ENCODE data around the gene HCN2.
A peak's percentile ranks its signal among the peaks of the same experiment; 100 is the strongest.

HCN2 gene

GRCh38 chr19:589693-590395, at the start of gene HCN2:
HCN2 (plus strand) TSS chr19:589881; CDS start chr19:589946, 65 bp downstream.
- DNase-seq = no peak

DNA sequence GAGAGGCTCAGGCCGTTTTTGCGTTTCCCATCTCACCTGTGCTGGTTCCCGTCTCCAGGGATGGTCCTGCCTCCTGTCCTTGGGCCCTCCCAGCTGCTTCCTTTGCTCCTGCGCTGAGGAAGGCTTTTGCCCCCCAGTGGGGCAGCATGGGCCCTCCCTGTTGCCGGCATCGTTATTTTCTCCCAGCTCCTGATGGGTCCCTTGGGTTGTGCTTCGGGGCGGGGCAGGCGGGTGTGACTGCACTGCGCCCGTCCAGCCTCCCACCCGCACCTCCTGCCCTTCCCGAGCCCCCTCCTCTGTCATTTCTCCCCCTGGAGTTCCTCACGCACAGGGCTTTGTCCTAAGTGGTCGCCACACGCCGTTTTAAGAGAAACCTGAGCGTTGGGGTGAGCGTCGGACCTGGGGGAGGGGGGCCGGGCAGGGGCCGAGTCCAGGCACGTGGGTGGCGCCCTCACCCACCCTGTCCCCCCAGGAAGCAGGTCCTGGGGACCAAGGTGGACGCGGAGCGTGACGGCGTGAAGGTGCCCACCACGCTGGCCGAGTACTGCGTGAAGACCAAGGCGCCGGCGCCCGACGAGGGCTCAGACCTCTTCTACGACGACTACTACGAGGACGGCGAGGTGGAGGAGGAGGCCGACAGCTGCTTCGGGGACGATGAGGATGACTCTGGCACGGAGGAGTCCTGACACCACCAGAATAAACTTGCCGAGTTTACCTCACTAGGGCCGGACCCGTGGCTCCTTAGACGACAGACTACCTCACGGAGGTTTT, 48.6 kb upstream of the HCN2 start:
- DNase-seq = no peak

- DNase-seq = no peak
Observed at GRCh38 chr19:541699-542098, 48.0 kb upstream of the HCN2 start.

DNA sequence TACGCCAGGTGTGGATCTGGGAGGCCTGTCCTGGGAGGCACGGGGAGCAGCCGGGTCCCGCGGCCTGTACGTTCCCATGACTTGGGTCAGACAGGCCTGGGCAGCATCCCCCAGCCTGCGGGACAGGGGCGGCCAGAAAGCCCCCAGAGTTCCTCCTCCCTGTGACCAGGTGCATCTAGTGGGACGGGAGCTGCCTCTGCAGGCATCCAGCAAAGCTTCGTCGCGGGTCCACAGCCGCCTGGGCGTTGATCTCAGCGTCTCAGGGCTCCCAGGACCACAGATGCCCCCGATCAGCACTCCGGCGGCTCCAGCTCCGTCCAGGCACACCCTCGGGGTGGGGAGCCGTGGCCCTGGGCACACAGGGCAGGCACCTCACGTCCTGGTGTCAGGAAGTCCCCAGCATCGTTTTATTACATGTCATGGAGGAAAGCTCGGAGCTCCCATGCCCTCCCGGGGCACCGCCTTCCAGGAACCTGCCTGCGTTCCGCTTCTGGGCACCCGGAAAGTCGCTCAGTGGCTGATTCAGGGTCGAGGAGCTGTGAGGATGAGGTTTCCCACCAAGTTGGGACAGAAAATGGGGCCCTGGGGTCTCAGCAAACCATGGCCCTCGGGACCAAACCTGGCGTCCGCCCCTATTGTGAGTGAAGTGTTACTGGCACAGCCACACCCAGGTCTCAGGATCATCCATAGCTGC, 47.4 kb upstream of the HCN2 start:
- no peak for DNase-seq

DNA sequence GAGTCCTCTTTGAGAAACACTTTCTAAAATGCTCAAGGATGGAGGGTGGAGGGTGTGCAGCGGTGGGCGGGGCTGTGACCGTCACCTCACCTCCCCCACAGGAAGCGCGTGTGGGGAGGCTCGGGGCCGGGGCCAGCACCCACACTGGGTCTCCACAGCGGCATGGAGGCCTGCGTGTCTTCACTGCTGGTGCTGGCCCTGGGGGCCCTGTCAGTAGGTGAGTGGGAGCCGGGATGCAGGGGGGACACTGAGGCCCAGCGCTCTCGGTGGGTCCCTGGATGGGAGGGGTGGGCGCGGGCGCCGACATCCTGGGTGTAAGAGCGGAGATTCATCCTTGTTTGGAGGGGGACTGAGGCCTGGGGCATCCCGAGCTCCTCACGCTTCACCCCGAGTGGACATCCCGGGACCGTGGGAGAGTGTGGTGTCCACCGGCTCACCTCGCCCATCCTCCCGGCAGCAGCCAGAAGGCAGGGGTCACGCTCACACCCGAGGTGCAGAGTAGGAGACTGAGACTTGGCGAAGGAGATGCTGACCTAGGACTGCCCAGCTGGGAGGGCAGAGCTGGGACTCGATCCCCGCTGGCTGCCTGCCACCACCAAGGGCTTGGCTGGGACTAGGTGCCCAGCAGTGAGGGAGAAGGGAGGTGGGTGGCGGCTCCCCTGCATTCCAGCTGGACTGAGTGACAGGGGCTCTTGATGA, 45.6 kb upstream of the HCN2 start, which contains the start of gene GZMM:
GZMM (plus strand) TSS at position 144 of the 699 bp plus-strand sequence; CDS start at position 163, 19 bp downstream.
- peak; percentile 69 for DNase-seq

- no peak for DNase-seq
Observed at GRCh38 chr19:547117-547516, 42.6 kb upstream of the HCN2 start.

DNA sequence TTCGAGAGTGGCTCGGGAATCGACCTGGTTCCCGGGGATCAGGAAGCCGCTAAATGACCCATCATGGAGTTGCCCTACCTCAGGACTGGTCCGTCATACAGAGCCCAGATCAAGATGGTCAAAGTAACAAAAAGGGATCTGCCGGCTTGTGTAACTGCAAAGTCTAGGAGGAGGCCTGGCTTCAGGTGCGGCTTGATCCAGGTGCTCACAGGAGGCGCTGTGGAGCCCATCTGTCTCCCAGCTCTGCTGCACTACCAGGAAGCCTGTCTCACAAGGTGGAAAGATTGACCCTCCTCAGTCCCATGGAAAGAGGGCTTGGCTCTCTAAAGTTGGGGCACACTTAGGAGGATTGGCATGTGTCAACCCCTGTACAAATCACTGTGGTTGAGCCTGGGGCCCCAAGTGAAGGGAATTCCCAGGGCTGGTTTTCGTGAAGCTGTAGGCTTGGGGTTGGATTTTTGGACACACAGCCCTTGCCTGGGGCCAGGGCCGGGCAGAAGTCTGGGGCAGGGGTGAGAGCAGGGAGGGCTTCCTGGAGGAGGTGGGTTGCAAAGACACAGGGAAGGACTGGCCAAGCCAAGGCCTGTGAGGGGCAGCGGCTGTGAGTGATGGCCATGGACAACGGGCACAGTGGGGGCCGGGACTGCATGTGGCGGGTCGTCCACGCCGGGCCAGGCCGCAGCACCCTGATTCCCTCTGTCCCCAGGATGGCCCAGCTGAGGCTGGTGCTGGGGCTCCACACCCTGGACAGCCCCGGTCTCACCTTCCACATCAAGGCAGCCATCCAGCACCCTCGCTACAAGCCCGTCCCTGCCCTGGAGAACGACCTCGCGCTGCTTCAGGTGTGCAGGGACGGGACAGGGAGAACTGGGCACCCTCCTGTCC, 41.6 kb upstream of the HCN2 start:
- DNase-seq = no peak

GRCh38 chr19:548886-549830, 40.5 kb upstream of the HCN2 start:
- DNase-seq = no peak

GRCh38 chr19:554817-555216, 34.9 kb upstream of the HCN2 start:
- no peak for DNase-seq

DNA sequence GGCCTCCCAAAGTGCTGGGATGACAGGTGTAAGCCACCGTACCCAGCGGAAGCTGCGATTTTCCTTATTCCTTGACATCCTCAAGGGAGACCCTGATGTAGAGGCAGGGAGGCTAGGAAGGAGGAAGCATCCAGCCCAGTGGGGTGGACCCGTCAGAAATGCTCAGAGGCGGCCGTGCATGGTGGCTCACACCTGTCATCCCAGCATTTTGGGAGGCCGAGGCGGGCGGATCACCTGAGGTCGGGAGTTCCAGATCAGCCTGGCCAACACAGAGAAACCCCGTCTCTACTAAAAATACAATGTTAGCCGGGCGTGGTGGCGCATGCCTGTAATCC, 34.2 kb upstream of the HCN2 start:
- DNase-seq = no peak

DNA sequence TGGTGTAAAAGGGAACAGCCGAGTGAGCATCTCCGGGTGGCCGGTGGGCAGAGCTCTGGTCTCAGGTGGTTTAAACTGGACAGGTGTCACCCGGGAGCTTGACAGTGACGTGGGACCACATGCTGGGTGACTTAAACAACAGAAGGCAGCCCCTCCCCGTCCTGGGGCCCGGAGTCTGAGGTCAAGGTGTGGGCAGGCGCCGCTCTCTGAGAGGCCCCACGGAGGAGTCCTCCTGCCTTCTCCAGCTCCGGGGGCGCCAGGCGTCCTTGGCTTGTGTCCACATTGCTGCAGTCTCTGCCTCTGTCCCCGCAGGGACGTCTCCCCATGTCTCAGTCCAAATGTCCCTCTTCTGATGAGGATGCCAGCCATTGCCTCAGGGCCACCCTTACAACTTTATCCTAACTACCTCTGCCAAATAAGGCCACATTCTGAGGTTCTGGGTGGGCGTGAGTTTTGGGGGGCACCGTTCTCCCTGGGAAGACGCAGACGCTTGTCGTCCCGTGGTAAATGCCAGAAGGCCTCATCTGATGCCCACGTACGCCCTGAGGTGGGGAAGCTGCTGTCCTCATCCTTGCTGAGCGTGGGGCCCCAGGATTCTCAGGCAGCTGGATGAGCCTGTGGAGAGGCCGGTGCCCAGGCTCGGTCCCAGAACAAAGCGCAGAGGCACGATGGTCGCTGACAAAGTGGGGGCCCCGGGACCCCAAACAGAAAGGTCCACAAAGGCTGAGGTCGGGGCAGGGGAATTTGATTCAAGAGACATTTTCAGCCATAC, 32.9 kb upstream of the HCN2 start:
- DNase-seq = no peak

DNA sequence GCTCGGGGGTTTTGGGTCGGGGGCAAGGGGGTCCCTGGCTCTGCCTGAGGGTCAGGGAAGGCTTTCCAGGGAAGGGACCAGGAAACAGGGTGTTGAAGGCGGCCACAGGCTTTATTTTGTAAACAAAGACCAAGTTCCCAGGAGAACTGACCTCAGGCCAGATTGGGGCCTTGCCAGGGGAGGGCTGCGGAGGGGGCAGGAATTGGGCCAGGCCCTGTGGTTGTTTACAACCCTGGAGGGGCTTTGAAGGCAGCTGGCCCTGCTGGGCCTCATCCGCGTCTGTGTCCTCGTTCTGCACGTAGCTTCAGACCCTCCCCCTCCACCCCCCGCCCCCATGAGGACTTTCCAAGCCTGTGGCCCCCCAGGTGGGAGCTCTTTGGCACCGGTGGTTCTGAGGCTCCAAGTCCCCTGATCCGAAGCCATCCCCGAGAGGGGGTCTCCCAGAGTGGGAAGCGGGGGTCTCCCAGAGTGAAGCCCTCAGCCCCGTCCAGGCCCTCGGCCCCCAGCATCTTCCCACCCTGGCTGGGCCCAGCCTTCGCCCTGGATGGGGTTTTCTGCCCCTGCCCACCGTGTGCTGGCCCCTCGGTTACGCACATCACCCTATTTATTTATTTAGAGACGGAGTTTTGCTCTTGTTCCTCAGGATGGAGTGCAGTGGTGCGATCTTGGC, 30.8 kb upstream of the HCN2 start:
- DNase-seq = no peak

- no peak for DNase-seq
Observed at GRCh38 chr19:560121-560520, 29.6 kb upstream of the HCN2 start.

GRCh38 chr19:566403-566802, 23.3 kb upstream of the HCN2 start:
- no peak for DNase-seq

- no peak for DNase-seq
Observed at GRCh38 chr19:566844-567243, 22.8 kb upstream of the HCN2 start.

GRCh38 chr19:567296-567900, 22.3 kb upstream of the HCN2 start:
- no peak for DNase-seq

- no peak for DNase-seq
Observed at GRCh38 chr19:570251-570686, 19.4 kb upstream of the HCN2 start.

DNA sequence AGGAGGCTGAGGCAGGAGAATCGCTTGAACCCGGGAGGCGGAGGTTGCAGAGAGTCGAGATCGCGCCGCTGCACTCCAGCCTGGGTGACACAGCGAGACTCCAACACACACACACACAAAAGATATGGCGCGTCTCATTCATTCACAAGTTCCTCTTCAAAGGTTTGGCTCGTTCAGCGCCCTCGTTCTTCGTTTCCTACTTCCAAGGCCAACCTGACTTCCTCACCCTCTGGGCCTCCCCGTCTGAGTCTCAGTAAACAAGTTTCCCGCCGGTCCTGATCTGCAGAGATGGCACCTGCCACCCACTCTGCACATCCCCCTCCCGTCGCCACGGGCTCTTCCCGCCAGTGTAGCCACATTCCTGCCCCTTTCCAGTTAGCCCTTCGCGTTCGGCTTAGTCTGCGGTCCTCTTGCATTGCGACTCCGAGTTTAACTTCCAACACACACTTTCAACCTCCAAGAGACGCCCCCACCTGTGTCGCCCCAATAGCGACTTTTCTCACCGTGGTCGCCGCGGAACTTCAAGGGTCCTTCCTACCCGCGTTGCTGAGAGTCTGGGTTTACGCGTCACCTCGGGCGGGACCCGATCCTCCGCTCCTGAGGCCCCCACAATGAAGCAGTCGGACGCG, 18.6 kb upstream of the HCN2 start:
- peak; percentile 31 for DNase-seq

DNA sequence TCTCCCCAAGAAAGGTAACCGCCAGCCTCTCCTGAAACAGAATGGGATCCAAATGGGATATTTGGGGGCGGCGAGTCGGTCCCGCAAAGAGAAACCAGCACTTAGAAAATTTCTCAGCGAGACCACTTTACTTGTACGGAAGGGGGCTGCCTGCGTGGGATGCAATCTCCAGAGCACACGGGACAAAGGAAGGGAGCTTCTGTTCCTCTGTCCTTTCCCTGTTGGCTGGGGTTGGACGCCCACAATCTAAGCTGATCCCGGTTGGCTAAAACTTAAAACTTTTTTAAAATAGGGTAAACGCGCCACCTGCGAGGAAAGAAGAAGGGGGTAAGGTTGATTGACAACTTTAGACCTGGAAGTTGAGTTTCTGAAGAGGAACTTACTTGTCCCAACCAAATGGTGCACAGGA, 18.1 kb upstream of the HCN2 start:
- DNase-seq = no peak

Measured in stimulated activated CD4-positive, alpha-beta T cell treated with anti-CD3 and anti-CD28 coated beads, Interleukin-12 subunit alpha, Interleukin-12 subunit beta, amount 100 ng/mL, for 4 hours (primary cell).